Esophagus squamous epithelium (tissue), 5 donors: Measurements from ENCODE around the gene MPZL1. TPM values are rescaled to one million over a fixed set of nuclear protein-coding genes. Genes with fewer than 3 reads are reported as not detected.
A peak's percentile ranks its signal among the peaks of the same experiment; 100 is the strongest.

Source experiments
- DNase-seq: peaks from one replicate; lab custom pipeline; 2025; lab: John Stamatoyannopoulos, UW
- H3K27ac ChIP-seq, 4 donors: fragments of 200-600 bp; sonication (generic); one replicate each; pipeline ENCODE4 v1.5.1; 2016 to 2019; ENCODE audit warnings: mild to moderate bottlenecking in 1 of 4
- H3K27me3 ChIP-seq, 4 donors: fragments of 200-600 bp; sonication (generic); 1 replicate in 3 of 4; 2 replicates in 1 of 4; pipeline versions ENCODE4 v1.5.1 to v1.6.0; 2017 to 2021; ENCODE audit warnings: antibody characterized with exemption in 1 of 4
- H3K36me3 ChIP-seq, 3 donors: fragments of 200-600 bp; sonication (generic); one replicate each; pipeline ENCODE4 v1.5.1; 2016 to 2019
- H3K4me1 ChIP-seq, 3 donors: fragments of 200-600 bp; sonication (generic); one replicate each; pipeline ENCODE4 v1.5.1; 2017 to 2019
- H3K4me3 ChIP-seq, 4 donors: fragments of 200-600 bp; sonication (generic); 1 replicate in 3 of 4; 2 replicates in 1 of 4; pipeline ENCODE4 v1.5.1; 2016 to 2019; ENCODE audit warnings: mild to moderate bottlenecking in 2 of 4, moderate library complexity in 1 of 4
- H3K9me3 ChIP-seq, 3 donors: fragments of 200-600 bp; sonication (generic); one replicate each; pipeline ENCODE4 v1.5.1; 2016 to 2019
- CTCF ChIP-seq, 6 experiments: fragments of 450-650 bp in 4 of 6; fragments of 200-600 bp in 2 of 6; sonication (generic) in 2 of 6; IDR thresholded peaks; one replicate each; pipeline ENCODE4 v1.5.1; 2016 to 2019; ENCODE audit warnings: antibody characterized with exemption in 6 of 6, mild to moderate bottlenecking in 4 of 6, moderate library complexity in 4 of 6
- POLR2A ChIP-seq, 4 donors: fragments of 450-650 bp; IDR thresholded peaks; one replicate each; pipeline ENCODE4 v1.6.1; 2017; ENCODE audit warnings: antibody characterized with exemption in 4 of 4, mild to moderate bottlenecking in 4 of 4, moderate library complexity in 3 of 4
- WGBS, 2 donors: methylation state at CpG; one replicate each; pipeline ENCODE4 v1.1.5; 2018; 5-methylcytosine and 5-hydroxymethylcytosine counted together
- intact Hi-C: fragments of 100-400 bp; cut with DNase I; formaldehyde crosslinking; loops from one replicate; pipeline ENCODE4 v1.15.0; 2022
- total RNA-seq, 4 donors: library from RNA; depleted of rRNA; stranded (reverse); fragments of >200 nt; gene quantifications; one replicate each; pipeline ENCODE4 v1.1.0, GENCODE V29; 2016
- donor health status: DM: yes; HTN: yes; CAD: no.

The MPZL1 gene
- total RNA-seq, 4 donors from 2014 or later = 36.6 to 80.5 (median 74.3) TPM

GRCh38 chr1:167726008-167726407 lies 4.2 kb downstream of the MPZL1 start:
- intact Hi-C loops = loop anchor here (10.0 kb wide), 1 partner anchor 59 kb away; no protein-coding TSS in a partner anchor
- peaks cover 0 to 10% (median 0%) of the 10 kb centered on the region in 3 donors for H3K36me3 ChIP-seq
- H3K4me3 ChIP-seq = no peak overlapping the region
- H3K27ac ChIP-seq = peak overlapping the region in 1 of 4 donors; percentile 6
- no peaks in the 10 kb centered on the region for H3K9me3 ChIP-seq
- peaks cover 19 to 69% (median 20%) of the 10 kb centered on the region in 3 donors for H3K4me1 ChIP-seq
- no peak for DNase-seq
- H3K27me3 ChIP-seq = no peaks in the 10 kb centered on the region
- TF ChIP-seq POLR2A (IDR thresholded peaks at IDR 0.05) = no peak
- no peak for TF ChIP-seq CTCF (IDR thresholded peaks at IDR 0.05)
- WGBS, 2 donors = 43 to 74% methylated on average over 1 of the region's 1 CpG

GRCh38 chr1:167728818-167729410 lies 7.1 kb downstream of the MPZL1 start:
- H3K27ac ChIP-seq = no peak overlapping the region
- no peak for DNase-seq
- no peak for TF ChIP-seq CTCF (IDR thresholded peaks at IDR 0.05)
- TF ChIP-seq POLR2A (IDR thresholded peaks at IDR 0.05) = no peak
- H3K9me3 ChIP-seq = no peaks in the 10 kb centered on the region
- WGBS, 2 donors = 76 to 81% methylated on average over 8 of the region's 8 CpGs
- intact Hi-C loops = loop anchor here (10.0 kb wide), 1 partner anchor 56 kb away; no protein-coding TSS in a partner anchor
- peaks cover 0 to 28% (median 0%) of the 10 kb centered on the region in 3 donors for H3K36me3 ChIP-seq
- H3K27me3 ChIP-seq = no peaks in the 10 kb centered on the region
- no peak overlapping the region for H3K4me3 ChIP-seq
- peaks cover 12 to 50% (median 13%) of the 10 kb centered on the region in 3 donors for H3K4me1 ChIP-seq

- WGBS, 2 donors = 94 to 99% methylated on average over 4 of the region's 4 CpGs
- no peak for DNase-seq
- H3K27me3 ChIP-seq = no peaks in the 10 kb centered on the region
- intact Hi-C loops = no loop called here
- peaks cover 0 to 40% (median 0%) of the 10 kb centered on the region in 3 donors for H3K36me3 ChIP-seq
- no peak overlapping the region for H3K4me3 ChIP-seq
- no peaks in the 10 kb centered on the region for H3K4me1 ChIP-seq
- H3K9me3 ChIP-seq = no peaks in the 10 kb centered on the region
- no peak overlapping the region for H3K27ac ChIP-seq
- TF ChIP-seq CTCF (IDR thresholded peaks at IDR 0.05) = no peak
- no peak for TF ChIP-seq POLR2A (IDR thresholded peaks at IDR 0.05)
Measured at GRCh38 chr1:167734227-167734626, 12.4 kb downstream of the MPZL1 start.

GRCh38 chr1:167734841-167735240 lies 13.1 kb downstream of the MPZL1 start:
- Histone ChIP-seq H3K27ac (no peak overlapping the region), H3K36me3 (peaks cover 0 to 40% (median 0%) of the 10 kb centered on the region in 3 donors), H3K9me3 (no peaks in the 10 kb centered on the region), H3K27me3 (no peaks in the 10 kb centered on the region), H3K4me3 (no peak overlapping the region), H3K4me1 (no peaks in the 10 kb centered on the region)
- no peak for TF ChIP-seq POLR2A (IDR thresholded peaks at IDR 0.05)
- TF ChIP-seq CTCF (IDR thresholded peaks at IDR 0.05) = no peak
- WGBS, 2 donors = 67 to 88% methylated on average over 1 of the region's 1 CpG
- no peak for DNase-seq
- intact Hi-C loops = no loop called here

- H3K4me1 ChIP-seq = peaks cover 0 to 9% (median 0%) of the 10 kb centered on the region in 3 donors
- no peak for DNase-seq
- no peaks in the 10 kb centered on the region for H3K9me3 ChIP-seq
- H3K27me3 ChIP-seq = no peaks in the 10 kb centered on the region
- 86 to 92% methylated on average over 4 of the region's 4 CpGs for WGBS, 2 donors
- no peak overlapping the region for H3K4me3 ChIP-seq
- H3K36me3 ChIP-seq = peaks cover 0 to 22% (median 0%) of the 10 kb centered on the region in 3 donors
- H3K27ac ChIP-seq = no peak overlapping the region
- TF ChIP-seq CTCF (IDR thresholded peaks at IDR 0.05) (no peak), POLR2A (IDR thresholded peaks at IDR 0.05) (no peak)
- intact Hi-C loops = no loop called here
Measured at GRCh38 chr1:167737169-167737568, 15.4 kb downstream of the MPZL1 start.
